Fibroblast of lung (primary cell): ENCODE measurements around the gene CLDN3. TPM values are rescaled to one million over a fixed set of nuclear protein-coding genes. Genes with fewer than 3 reads are reported as not detected.

ENCODE experiments used
- DNase-seq, 2 donors: peaks; one replicate each; pipeline versions ENCODE4 v3.0.0 to v3.0.0-alpha.2; 2010; ENCODE audit warnings: low read depth in 2 of 2
- H2AFZ ChIP-seq: 2 replicates; pipeline ENCODE4 v1.5.1; 2012; ENCODE audit warnings: low read length, control low read depth, inconsistent platforms
- H3K27ac ChIP-seq: 2 replicates; pipeline ENCODE4 v1.5.1; 2011; ENCODE audit warnings: low read length, control low read depth; ENCODE audit not compliant: insufficient read depth
- H3K27me3 ChIP-seq: 2 replicates; pipeline ENCODE4 v1.5.1; 2011; ENCODE audit warnings: mild to moderate bottlenecking, low read length; ENCODE audit not compliant: control insufficient read depth, insufficient read depth
- H3K36me3 ChIP-seq: 2 replicates; pipeline ENCODE4 v1.5.1; 2011; ENCODE audit warnings: low read length; ENCODE audit not compliant: control insufficient read depth, insufficient read depth
- H3K4me1 ChIP-seq: 2 replicates; pipeline ENCODE4 v1.5.1; 2011; ENCODE audit warnings: low read length; ENCODE audit not compliant: control insufficient read depth, insufficient read depth; ENCODE audit errors: extremely low read depth
- H3K4me2 ChIP-seq: 2 replicates; pipeline ENCODE4 v1.5.1; 2011; ENCODE audit warnings: low read length, control low read depth; ENCODE audit not compliant: insufficient read depth; ENCODE audit errors: extremely low read depth
- H3K4me3 ChIP-seq, 4 experiments: fragments of 200-600 bp in 1 of 4; sonication (generic) in 1 of 4; replicated peaks in 1 of 4; 2 replicates each; pipeline ENCODE4 v1.5.1; 2011 to 2016; ENCODE audit warnings: low read length in 4 of 4, low read depth in 3 of 4, mild to moderate bottlenecking in 3 of 4, control low read depth in 2 of 4, inconsistent platforms in 1 of 4, mixed read lengths in 1 of 4; ENCODE audit not compliant: insufficient read depth in 1 of 4; ENCODE audit errors: control extremely low read depth in 1 of 4
- H3K79me2 ChIP-seq: 2 replicates; pipeline ENCODE4 v1.5.1; 2012; ENCODE audit warnings: mild to moderate bottlenecking, low read length, inconsistent platforms; ENCODE audit not compliant: control insufficient read depth, insufficient read depth
- H3K9ac ChIP-seq: 2 replicates; pipeline ENCODE4 v1.5.1; 2011; ENCODE audit warnings: mild to moderate bottlenecking, low read length, control low read depth; ENCODE audit not compliant: insufficient read depth
- H3K9me3 ChIP-seq: 2 replicates; pipeline ENCODE4 v1.5.1; 2012; ENCODE audit warnings: low read depth, low read length; ENCODE audit not compliant: control insufficient read depth, insufficient read depth
- H4K20me1 ChIP-seq: 2 replicates; pipeline ENCODE4 v1.5.1; 2011; ENCODE audit warnings: low read length; ENCODE audit not compliant: control insufficient read depth, insufficient read depth; ENCODE audit errors: extremely low read depth
- CTCF ChIP-seq, 2 donors: IDR thresholded peaks in 1 of 2; conservative IDR thresholded peaks in 1 of 2; 1 replicate in 1 of 2; 2 replicates in 1 of 2; pipeline ENCODE4 v1.5.1; 2011 to 2012; ENCODE audit warnings: low read length in 2 of 2, control low read depth in 1 of 2, inconsistent platforms in 1 of 2, low read depth in 1 of 2, mild to moderate bottlenecking in 1 of 2
- EZH2 ChIP-seq: IDR thresholded peaks from 2 replicates; pipeline ENCODE4 v1.5.1; 2012; ENCODE audit warnings: low read length, control low read depth, mild to moderate bottlenecking; ENCODE audit errors: missing control alignments
- polyA plus RNA-seq, 2 donors: library from polyadenylated mRNA; depleted of rRNA in 1 of 2; stranded (reverse) in 1 of 2; unstranded in 1 of 2; fragments of >200 nt; gene quantifications; 2 replicates each; pipeline ENCODE4 v1.2.1, GENCODE V29; 2011 to 2012; ENCODE audit warnings: missing spikeins in 1 of 2
- total RNA-seq: library from RNA; depleted of rRNA; stranded (reverse); fragments of >200 nt; gene quantifications from 2 replicates; pipeline ENCODE4 v1.2.1, GENCODE V29; 2014

Gene CLDN3
- total and polyA plus RNA-seq, 2 donors (not counting 1 experiment from before 2014, with no cell fraction given): not detected

- Histone ChIP-seq H2AFZ (no peak overlapping the region), H3K9ac (no peak overlapping the region)
These were observed 27.1 kb downstream of the CLDN3 start for GRCh38 chr7:73742753-73743641.

DNA sequence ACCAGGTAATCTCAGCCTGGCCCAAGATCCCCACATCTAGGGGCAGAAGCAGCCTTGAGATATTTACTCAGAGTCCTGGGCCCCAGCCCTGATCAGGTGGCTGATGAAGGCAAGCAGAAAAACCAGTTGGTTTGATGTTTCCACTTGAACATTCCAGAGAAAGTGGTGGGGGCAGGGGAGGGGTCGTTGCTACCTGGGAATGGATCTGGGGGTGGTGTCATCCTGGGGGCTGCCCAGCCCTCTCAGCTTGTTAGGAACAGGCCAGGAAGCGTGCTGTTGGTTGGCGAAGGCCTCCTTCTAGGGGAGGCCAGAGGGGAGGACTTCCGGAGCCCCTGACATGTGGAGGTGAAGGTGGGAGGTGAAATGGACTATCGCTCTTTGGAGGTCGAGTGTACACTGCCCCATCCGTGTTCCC is 27.7 kb downstream of the CLDN3 start:
- H3K4me2 ChIP-seq: no peak overlapping the region
- H2AFZ ChIP-seq: no peak overlapping the region
- no peaks in the 10 kb centered on the region for H3K27me3 ChIP-seq
- H4K20me1 ChIP-seq: no peaks in the 10 kb centered on the region
- no peaks in the 10 kb centered on the region for H3K36me3 ChIP-seq
- H3K9me3 ChIP-seq: no peaks in the 10 kb centered on the region
- H3K27ac ChIP-seq: no peak overlapping the region
- peaks cover 4% of the 10 kb centered on the region for H3K79me2 ChIP-seq
- H3K4me1 ChIP-seq: peaks cover 2% of the 10 kb centered on the region
- H3K9ac ChIP-seq: no peak overlapping the region
- TF ChIP-seq EZH2 (no peak), CTCF (conservative IDR thresholded peaks at IDR 0.05 in 1 of 2, IDR thresholded peaks at IDR 0.05 in 1 of 2; ENCODE audit: low read depth in 1 of 2, low read length in 2 of 2) (no peak)
- H3K4me3 ChIP-seq: no peak overlapping the region
- no peak for DNase-seq

More at GRCh38 chr7:73742753-73743641, 27.1 kb downstream of the CLDN3 start:
- H3K79me2 ChIP-seq: no peaks in the 10 kb centered on the region
- no peak overlapping the region for H3K4me3 ChIP-seq
- H3K4me2 ChIP-seq: no peak overlapping the region
- no peaks in the 10 kb centered on the region for H3K9me3 ChIP-seq
- no peaks in the 10 kb centered on the region for H3K27me3 ChIP-seq
- TF ChIP-seq EZH2: no peak
- TF ChIP-seq CTCF (conservative IDR thresholded peaks at IDR 0.05 in 1 of 2, IDR thresholded peaks at IDR 0.05 in 1 of 2; ENCODE audit: low read depth in 1 of 2, low read length in 2 of 2): no peak
- no peaks in the 10 kb centered on the region for H4K20me1 ChIP-seq
- peaks cover 2% of the 10 kb centered on the region for H3K4me1 ChIP-seq
- H3K27ac ChIP-seq: no peak overlapping the region
- no peaks in the 10 kb centered on the region for H3K36me3 ChIP-seq
- no peak for DNase-seq

DNA sequence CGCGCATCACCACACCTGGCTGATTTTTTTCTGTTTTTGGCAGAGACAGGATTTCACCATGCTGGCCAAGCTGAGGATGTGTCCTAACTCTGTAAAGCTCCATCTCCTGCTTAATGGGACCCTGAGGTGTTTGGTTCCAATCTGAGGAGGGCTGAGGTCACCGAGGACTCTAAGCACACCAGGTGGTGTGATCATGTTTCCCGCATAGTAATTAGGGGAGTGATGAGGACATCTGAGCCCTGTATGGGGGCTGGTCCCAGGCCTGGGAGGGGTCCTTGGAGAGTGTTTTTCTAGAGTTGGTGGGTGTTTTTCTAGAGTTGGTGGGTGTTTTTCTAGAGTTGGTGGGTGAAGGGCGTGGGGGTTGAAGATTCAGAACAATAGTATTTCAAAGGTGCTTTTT is 28.5 kb downstream of the CLDN3 start:
- peaks cover under 1% of the 10 kb centered on the region for H3K36me3 ChIP-seq
- H4K20me1 ChIP-seq: no peaks in the 10 kb centered on the region
- no peaks in the 10 kb centered on the region for H3K27me3 ChIP-seq
- DNase-seq: no peak
- peaks cover 2% of the 10 kb centered on the region for H3K4me1 ChIP-seq
- TF ChIP-seq CTCF (conservative IDR thresholded peaks at IDR 0.05 in 1 of 2, IDR thresholded peaks at IDR 0.05 in 1 of 2; ENCODE audit: low read depth in 1 of 2, low read length in 2 of 2) (no peak), EZH2 (no peak)
- no peak overlapping the region for H3K4me2 ChIP-seq
- peaks cover 7% of the 10 kb centered on the region for H3K79me2 ChIP-seq
- no peak overlapping the region for H3K9ac ChIP-seq
- H3K9me3 ChIP-seq: no peaks in the 10 kb centered on the region
- H3K27ac ChIP-seq: no peak overlapping the region
- no peak overlapping the region for H3K4me3 ChIP-seq
- no peak overlapping the region for H2AFZ ChIP-seq
